Trophoblast cell (in vitro differentiated cells and primary cell): ENCODE data around the gene TGDS.
"Not testable (repeated sequence)": the region's sequence is repeated elsewhere in the genome, so short reads cannot be mapped to it uniquely, and the experiment has no call there.

Experiments
- DNase-seq, 2 donors: peaks; one replicate each; pipeline ENCODE4 v3.0.0-alpha.2; 2016
- H2AFZ ChIP-seq: 2 replicates; pipeline ENCODE4 v1.6.1; 2013; ENCODE audit warnings: low read length, moderate library complexity, mild to moderate bottlenecking; ENCODE audit not compliant: insufficient read depth, poor library complexity
- H2AK5ac ChIP-seq: 2 replicates; pipeline ENCODE4 v1.6.1; 2013; ENCODE audit warnings: mild to moderate bottlenecking, low read length
- H2BK120ac ChIP-seq: 2 replicates; pipeline ENCODE4 v1.6.1; 2013; ENCODE audit warnings: low read length, mild to moderate bottlenecking, moderate library complexity; ENCODE audit not compliant: insufficient read depth, poor library complexity
- H2BK12ac ChIP-seq: 2 replicates; pipeline ENCODE4 v1.6.1; 2013; ENCODE audit warnings: mild to moderate bottlenecking, low read length, moderate library complexity
- H2BK5ac ChIP-seq: 2 replicates; pipeline ENCODE4 v1.6.1; 2013; ENCODE audit warnings: low read length, low read depth, moderate library complexity, mild to moderate bottlenecking; ENCODE audit not compliant: poor library complexity
- H3K14ac ChIP-seq: 2 replicates; pipeline ENCODE4 v1.6.1; 2013; ENCODE audit warnings: mild to moderate bottlenecking, low read length
- H3K18ac ChIP-seq: 2 replicates; pipeline ENCODE4 v1.6.1; 2013; ENCODE audit warnings: mild to moderate bottlenecking, low read length
- H3K23ac ChIP-seq: 2 replicates; pipeline ENCODE4 v1.6.1; 2013; ENCODE audit warnings: low read length
- H3K27ac ChIP-seq: 2 replicates; pipeline ENCODE4 v1.5.1; 2013; ENCODE audit warnings: low read depth, mild to moderate bottlenecking, inconsistent platforms, low read length, moderate library complexity
- H3K27me3 ChIP-seq: 2 replicates; pipeline ENCODE4 v1.6.1; 2013; ENCODE audit warnings: inconsistent platforms, mild to moderate bottlenecking, low read length, moderate library complexity; ENCODE audit not compliant: insufficient read depth
- H3K36me3 ChIP-seq, 2 experiments: 1 replicate in 1 of 2; 2 replicates in 1 of 2; pipeline ENCODE4 v1.6.1; 2013; ENCODE audit warnings: low read length in 2 of 2, mild to moderate bottlenecking in 2 of 2, moderate library complexity in 1 of 2; ENCODE audit not compliant: insufficient read depth in 2 of 2, control insufficient read depth in 1 of 2
- H3K4ac ChIP-seq: 2 replicates; pipeline ENCODE4 v1.6.1; 2013; ENCODE audit warnings: low read depth, mild to moderate bottlenecking, low read length, moderate library complexity
- H3K4me1 ChIP-seq, 2 experiments: 1 replicate in 1 of 2; 2 replicates in 1 of 2; pipeline ENCODE4 v1.6.1; 2013; ENCODE audit warnings: low read length in 2 of 2, mild to moderate bottlenecking in 2 of 2, moderate library complexity in 1 of 2; ENCODE audit not compliant: insufficient read depth in 2 of 2, control insufficient read depth in 1 of 2
- H3K4me2 ChIP-seq: 2 replicates; pipeline ENCODE4 v1.6.1; 2013; ENCODE audit warnings: inconsistent platforms, mild to moderate bottlenecking, low read length, moderate library complexity
- H3K4me3 ChIP-seq: 2 replicates; pipeline ENCODE4 v1.5.1; 2013; ENCODE audit warnings: mild to moderate bottlenecking, low read depth, low read length, inconsistent platforms
- H3K79me1 ChIP-seq: one replicate; pipeline ENCODE4 v1.6.1; 2013; ENCODE audit warnings: low read length
- H3K79me2 ChIP-seq: 2 replicates; pipeline ENCODE4 v1.6.1; 2013; ENCODE audit warnings: low read length, mild to moderate bottlenecking; ENCODE audit not compliant: control insufficient read depth, insufficient read depth, poor library complexity
- H3K9ac ChIP-seq: 2 replicates; pipeline ENCODE4 v1.6.1; 2013; ENCODE audit warnings: mild to moderate bottlenecking, low read length
- H3K9me3 ChIP-seq: 2 replicates; pipeline ENCODE4 v1.6.1; 2013; ENCODE audit warnings: low read depth, mild to moderate bottlenecking, control low read depth, inconsistent platforms, low read length; ENCODE audit not compliant: insufficient read depth
- H4K12ac ChIP-seq: 2 replicates; pipeline ENCODE4 v1.6.1; 2013; ENCODE audit warnings: low read depth, mild to moderate bottlenecking, low read length, moderate library complexity
- H4K8ac ChIP-seq: 2 replicates; pipeline ENCODE4 v1.6.1; 2013; ENCODE audit warnings: low read depth, mild to moderate bottlenecking, low read length, moderate library complexity
- H4K91ac ChIP-seq: one replicate; pipeline ENCODE4 v1.6.1; 2013; ENCODE audit warnings: low read depth, mild to moderate bottlenecking, low read length, moderate library complexity
- WGBS: extraction: QIAGEN DNeasy Blood & Tissue Kit; methylation state at CpG from one replicate; pipeline ENCODE4 v1.1.7; 2013; ENCODE audit warnings: missing lambda C conversion rate; ENCODE audit not compliant: insufficient read length, insufficient coverage; ENCODE audit errors: extremely low coverage; 5-methylcytosine and 5-hydroxymethylcytosine counted together

Gene TGDS

GRCh38 chr13:94636942-94637578, 41.1 kb upstream of the TGDS start:
- Histone ChIP-seq H3K4me1 (no peaks in the 10 kb centered on the region), H3K4ac (no peak overlapping the region), H3K36me3 (no peaks in the 10 kb centered on the region), H4K91ac (no peak overlapping the region), H2BK120ac (no peak overlapping the region), H3K79me1 (no peaks in the 10 kb centered on the region), H3K18ac (no peak overlapping the region), H3K9me3 (no peaks in the 10 kb centered on the region), H2AFZ (no peak overlapping the region), H3K9ac (no peak overlapping the region), H3K14ac (no peak overlapping the region), H3K4me2 (no peak overlapping the region), H2BK5ac (no peak overlapping the region), H2AK5ac (no peak overlapping the region), H3K4me3 (no peak overlapping the region), H4K8ac (no peak overlapping the region), H3K27ac (no peak overlapping the region), H3K79me2 (no peaks in the 10 kb centered on the region), H4K12ac (no peak overlapping the region), H3K27me3 (no peaks in the 10 kb centered on the region), H2BK12ac (no peak overlapping the region), H3K23ac (no peak overlapping the region)
- no CpG with 5 or more reads among the region's 1 CpG for WGBS
- DNase-seq: no peak

- H3K4ac ChIP-seq, H2AFZ ChIP-seq, H3K36me3 ChIP-seq, H3K27ac ChIP-seq, H3K27me3 ChIP-seq, H3K79me2 ChIP-seq, H3K79me1 ChIP-seq, H3K18ac ChIP-seq, DNase-seq, H3K4me3 ChIP-seq, H3K9me3 ChIP-seq, H3K4me1 ChIP-seq, H3K14ac ChIP-seq, H2BK12ac ChIP-seq, H4K12ac ChIP-seq, H2BK120ac ChIP-seq, H3K23ac ChIP-seq, H4K8ac ChIP-seq, H2BK5ac ChIP-seq, H3K9ac ChIP-seq, H2AK5ac ChIP-seq, H3K4me2 ChIP-seq, H4K91ac ChIP-seq: not testable (repeated sequence)
- no CpG with 5 or more reads among the region's 5 CpGs for WGBS
These were observed 40.1 kb upstream of the TGDS start for GRCh38 chr13:94636096-94636495.

GRCh38 chr13:94632226-94632980, 36.5 kb upstream of the TGDS start:
- Histone ChIP-seq H3K27me3 (no peaks in the 10 kb centered on the region), H4K8ac (no peak overlapping the region), H3K9ac (no peak overlapping the region), H3K79me2 (no peaks in the 10 kb centered on the region), H3K4me3 (no peak overlapping the region), H3K9me3 (no peaks in the 10 kb centered on the region), H3K36me3 (peaks cover 0 to 2% of the 10 kb centered on the region in 2 experiments), H3K14ac (no peak overlapping the region), H3K79me1 (no peaks in the 10 kb centered on the region), H4K12ac (no peak overlapping the region), H2BK5ac (no peak overlapping the region), H2AFZ (no peak overlapping the region), H2BK12ac (no peak overlapping the region), H3K4me2 (no peak overlapping the region), H2AK5ac (no peak overlapping the region), H2BK120ac (no peak overlapping the region), H4K91ac (no peak overlapping the region), H3K4me1 (no peaks in the 10 kb centered on the region), H3K4ac (no peak overlapping the region), H3K23ac (no peak overlapping the region), H3K27ac (no peak overlapping the region), H3K18ac (no peak overlapping the region)
- no CpG with 5 or more reads among the region's 3 CpGs for WGBS
- DNase-seq: no peak

DNA sequence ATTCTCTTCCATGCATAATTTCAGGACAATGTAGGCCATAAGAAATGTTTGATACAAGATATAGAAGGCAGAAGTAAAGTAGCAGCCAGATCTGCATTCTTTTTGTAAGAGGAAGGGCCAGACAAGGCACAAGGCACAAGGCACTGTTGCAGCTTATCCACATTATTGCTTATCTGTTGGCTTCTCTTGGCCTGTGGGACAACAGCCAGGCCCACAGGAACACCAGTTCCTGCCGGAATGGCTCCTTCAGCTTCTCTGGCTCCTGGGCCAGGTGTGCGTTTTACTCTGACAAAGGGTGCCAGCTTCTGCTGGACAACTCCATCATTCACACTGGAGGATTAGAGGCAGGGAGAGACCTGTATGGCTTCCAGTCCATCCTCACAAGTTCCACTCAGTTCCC, 34.9 kb upstream of the TGDS start:
- Histone ChIP-seq H2BK120ac (no peak overlapping the region), H3K27ac (no peak overlapping the region), H3K9me3 (no peaks in the 10 kb centered on the region), H3K79me2 (no peaks in the 10 kb centered on the region), H3K4me1 (no peaks in the 10 kb centered on the region), H4K91ac (no peak overlapping the region), H3K9ac (no peak overlapping the region), H3K4me2 (no peak overlapping the region), H2AFZ (no peak overlapping the region), H4K8ac (no peak overlapping the region), H3K23ac (no peak overlapping the region), H3K18ac (no peak overlapping the region), H3K79me1 (no peaks in the 10 kb centered on the region), H4K12ac (no peak overlapping the region), H3K14ac (no peak overlapping the region), H2AK5ac (no peak overlapping the region), H3K36me3 (peaks cover 0 to 2% of the 10 kb centered on the region in 2 experiments), H2BK5ac (no peak overlapping the region), H3K27me3 (no peaks in the 10 kb centered on the region), H3K4ac (no peak overlapping the region), H3K4me3 (no peak overlapping the region), H2BK12ac (no peak overlapping the region)
- no peak for DNase-seq
- WGBS: no CpG with 5 or more reads among the region's 2 CpGs
